K562 (cell line): Measurements from ENCODE around the gene MAP3K14. TPM values are rescaled to one million over a fixed set of nuclear protein-coding genes. Genes with fewer than 3 reads are reported as not detected.
A peak's percentile ranks its signal among the peaks of the same experiment; 100 is the strongest.

Experiments used
- CBX1 ChIP-seq: sonication (generic); IDR thresholded peaks from 2 replicates; pipeline ENCODE4 v1.6.1; 2016; ENCODE audit warnings: antibody characterized with exemption, low read depth, mild to moderate bottlenecking
- CHD1 ChIP-seq: fragments of 200-600 bp; sonication (generic); IDR thresholded peaks from one replicate; pipeline ENCODE4 v1.6.1; 2012; ENCODE audit warnings: mild to moderate bottlenecking, moderate library complexity, low read length, inconsistent platforms
- CTBP1 ChIP-seq: fragments of 450-650 bp; IDR thresholded peaks from 2 replicates; pipeline ENCODE4 v1.6.1; 2016; ENCODE audit warnings: borderline replicate concordance
- E2F3 ChIP-seq: fragments of 250-450 bp; sonication (Bioruptor Pico); IDR thresholded peaks from 2 replicates; pipeline ENCODE4 v1.4.0; 2020; ENCODE audit warnings: mild to moderate bottlenecking
- ERF ChIP-seq: fragments of 450-650 bp; formaldehyde crosslinking; IDR thresholded peaks from 2 replicates; pipeline ENCODE4 v1.4.0; 2020; ENCODE audit warnings: mild to moderate bottlenecking, mixed read lengths
- GABPB1 ChIP-seq: sonication (generic); formaldehyde crosslinking; IDR thresholded peaks from 2 replicates; pipeline ENCODE4 v1.8.0; 2022; ENCODE audit warnings: mild to moderate bottlenecking, missing genetic modification reagents
- GATAD2A ChIP-seq: fragments of 450-650 bp; IDR thresholded peaks from 2 replicates; pipeline ENCODE4 v1.6.1; 2017
- HMGN3 ChIP-seq: IDR thresholded peaks from 2 replicates; pipeline ENCODE4 v1.6.1; 2011; ENCODE audit warnings: borderline replicate concordance, low read depth, mild to moderate bottlenecking, mixed read lengths, low read length; ENCODE audit not compliant: insufficient read length; ENCODE audit errors: extremely low read depth
- MGA ChIP-seq: fragments of 450-650 bp; IDR thresholded peaks from 2 replicates; pipeline ENCODE4 v1.6.1; 2016; ENCODE audit warnings: mild to moderate bottlenecking, moderate library complexity
- RBFOX2 ChIP-seq: fragments of 200-400 bp; formaldehyde crosslinking; IDR thresholded peaks from 2 replicates; pipeline ENCODE4 v1.6.1; 2017; ENCODE audit warnings: low read depth, mild to moderate bottlenecking, low read length, moderate library complexity
- SMAD4 ChIP-seq: fragments of 250-450 bp; sonication (Bioruptor Pico); conservative IDR thresholded peaks from 2 replicates; pipeline ENCODE4 v1.8.0; 2021; ENCODE audit warnings: inconsistent platforms, mild to moderate bottlenecking, moderate library complexity
- SMARCA4 ChIP-seq: fragments of 450-650 bp; IDR thresholded peaks from 2 replicates; pipeline ENCODE4 v1.6.1; 2016
- SOX6 ChIP-seq: fragments of 450-650 bp; IDR thresholded peaks from 2 replicates; pipeline ENCODE4 v1.6.1; 2014; ENCODE audit warnings: mild to moderate bottlenecking
- ZNF24 ChIP-seq: fragments of 450-650 bp; IDR thresholded peaks from 2 replicates; pipeline ENCODE4 v1.6.1; 2016
- ZNF583 ChIP-seq: fragments of 250-450 bp; sonication (Bioruptor Pico); IDR thresholded peaks from 2 replicates; pipeline ENCODE4 v1.4.0; 2020
- ZZZ3 ChIP-seq: fragments of 450-650 bp; IDR thresholded peaks from 2 replicates; pipeline ENCODE4 v1.6.1; 2016; ENCODE audit warnings: antibody characterized with exemption, mild to moderate bottlenecking, moderate library complexity
- polyA plus RNA-seq, 8 experiments: library from polyadenylated mRNA; depleted of rRNA in 4 of 8; stranded (reverse) in 5 of 8; unstranded in 3 of 8; fragments of >200 nt; fragmentation: Nextera tagmentation in 2 of 8; fragmentation: Illumina TruSeq in 1 of 8; extraction: Ambion mirVana in 2 of 8; extraction: Trizol in 1 of 8; gene quantifications; 2 replicates each; pipeline versions ENCODE4 v1.2.1 to v1.2.3, GENCODE V29; 2011 to 2014; ENCODE audit warnings: inconsistent platforms in 1 of 8, missing spikeins in 1 of 8
- total RNA-seq, 7 experiments: library from RNA; depleted of rRNA in 6 of 7; stranded (reverse); fragments of >200 nt in 6 of 7; fragmentation: Illumina TruSeq in 2 of 7; extraction: Trizol in 2 of 7; gene quantifications; 2 replicates each; pipeline versions ENCODE4 v1.2.1 to v1.2.3, GENCODE V29; 2011 to 2021; ENCODE audit warnings: low replicate concordance in 1 of 7
- TF ChIP-seq, protein P1 (sequence below), 2 experiments: fragments of 200-800 bp in 1 of 2; sonication (Bioruptor generic) in 1 of 2; sonication (generic) in 1 of 2; formaldehyde crosslinking in 1 of 2; IDR thresholded peaks in 1 of 2; conservative IDR thresholded peaks in 1 of 2; 2 replicates each; pipeline versions ENCODE4 v1.5.0 to v1.6.1; 2016 to 2020; ENCODE audit warnings: missing compliant biosample characterization in 1 of 2, missing genetic modification characterization in 1 of 2, missing genetic modification reagents in 1 of 2

Gene MAP3K14
- total and polyA plus RNA-seq, 9 of the 15 experiments (the other 6 are each of a cell fraction or from before 2014, with no cell fraction given) = 0.45 to 8.7 (median 3.2) TPM

GRCh38 chr17:45316434-45317110 is at the start of gene MAP3K14 (continued):
- TF ChIP-seq MGA = peak; percentile 54
- no peak for TF ChIP-seq ZZZ3
- peak; percentile 68 for TF ChIP-seq ERF (CRISPR knock-in tag)
- peak; percentile 96 for TF ChIP-seq CTBP1
- TF ChIP-seq CBX1 = no peak
- TF ChIP-seq SMAD4 (CRISPR knock-in tag) = peak; percentile 81
- TF ChIP-seq, protein P1, sequence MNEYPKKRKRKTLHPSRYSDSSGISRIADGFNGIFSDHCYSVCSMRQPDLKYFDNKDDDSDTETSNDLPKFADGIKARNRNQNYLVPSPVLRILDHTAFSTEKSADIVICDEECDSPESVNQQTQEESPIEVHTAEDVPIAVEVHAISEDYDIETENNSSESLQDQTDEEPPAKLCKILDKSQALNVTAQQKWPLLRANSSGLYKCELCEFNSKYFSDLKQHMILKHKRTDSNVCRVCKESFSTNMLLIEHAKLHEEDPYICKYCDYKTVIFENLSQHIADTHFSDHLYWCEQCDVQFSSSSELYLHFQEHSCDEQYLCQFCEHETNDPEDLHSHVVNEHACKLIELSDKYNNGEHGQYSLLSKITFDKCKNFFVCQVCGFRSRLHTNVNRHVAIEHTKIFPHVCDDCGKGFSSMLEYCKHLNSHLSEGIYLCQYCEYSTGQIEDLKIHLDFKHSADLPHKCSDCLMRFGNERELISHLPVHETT (CRISPR knock-in tag; conservative IDR thresholded peaks at IDR 0.05 in 1 of 2, IDR thresholded peaks at IDR 0.05 in 1 of 2) = peak in 1 of 2 experiments; percentile 96; a peak in 2 of 4 replicates
- peak; percentile 85 for TF ChIP-seq CHD1
- TF ChIP-seq RBFOX2 = peak; percentile 91
- peak; percentile 83; the same call in 1 of the 2 replicates for TF ChIP-seq E2F3 (CRISPR knock-in tag)
- peak; percentile 12; the same call in 1 of the 2 replicates for TF ChIP-seq ZNF24
- TF ChIP-seq ZNF583 (CRISPR knock-in tag) = peak; percentile 75; the same call in 1 of the 2 replicates
- peak; percentile 31; the same call in 1 of the 2 replicates for TF ChIP-seq SOX6
- TF ChIP-seq GABPB1 (CRISPR knock-in tag) = 0 out of 2 replicates have a peak, but pooled peaks have one; percentile 8
- TF ChIP-seq GATAD2A = no peak
- peak; percentile 71 for TF ChIP-seq HMGN3
- TF ChIP-seq SMARCA4 = 0 out of 2 replicates have a peak, but pooled peaks have one; percentile 16
